GM18858 (cell line): ENCODE measurements around the gene RNPS1.

ENCODE experiments used
- ATAC-seq: cut with Tn5 transposase; IDR thresholded peaks from one replicate; pipeline ENCODE4 v1.9.1; 2021; ENCODE audit not compliant: unreplicated experiment

The RNPS1 gene

GRCh38 chr16:2267913-2268666, at the start of gene RNPS1:
RNPS1 (minus strand) TSS chr16:2268126; CDS start chr16:2264643, 3,483 bp downstream.
- ATAC-seq: peak; percentile 62

GRCh38 chr16:2317231-2318020, 49.5 kb upstream of the RNPS1 start:
- ATAC-seq: no peak

- ATAC-seq: no peak
Observed at GRCh38 chr16:2308089-2308962, 40.4 kb upstream of the RNPS1 start.

GRCh38 chr16:2299915-2300192, 31.9 kb upstream of the RNPS1 start:
- ATAC-seq: no peak

- no peak for ATAC-seq
Observed at GRCh38 chr16:2299121-2299914, 31.4 kb upstream of the RNPS1 start.

- ATAC-seq: no peak
Observed at GRCh38 chr16:2298621-2299020, 30.7 kb upstream of the RNPS1 start.

- ATAC-seq: no peak
Observed at GRCh38 chr16:2297506-2297860, 29.6 kb upstream of the RNPS1 start.

GRCh38 chr16:2296661-2297505, 29.0 kb upstream of the RNPS1 start:
- no peak for ATAC-seq

- ATAC-seq: peak; percentile 68
Observed at GRCh38 chr16:2295056-2295798, 27.3 kb upstream of the RNPS1 start.

- no peak for ATAC-seq
Observed at GRCh38 chr16:2292221-2292620, 24.3 kb upstream of the RNPS1 start.

GRCh38 chr16:2289282-2289681, 21.4 kb upstream of the RNPS1 start:
- no peak for ATAC-seq

GRCh38 chr16:2288726-2289125, 20.8 kb upstream of the RNPS1 start:
- ATAC-seq: no peak

GRCh38 chr16:2287916-2288547, 20.1 kb upstream of the RNPS1 start:
- ATAC-seq: no peak

- no peak for ATAC-seq
Observed at GRCh38 chr16:2286550-2286949, 18.6 kb upstream of the RNPS1 start.

GRCh38 chr16:2285731-2286191, 17.8 kb upstream of the RNPS1 start:
- no peak for ATAC-seq

GRCh38 chr16:2284797-2285576, 17.1 kb upstream of the RNPS1 start:
- ATAC-seq: no peak

- ATAC-seq: no peak
Observed at GRCh38 chr16:2284001-2284770, 16.3 kb upstream of the RNPS1 start.
